Tibial nerve (tissue), 4 donors: ENCODE results near the gene CNTN5.

Experiments
- CTCF ChIP-seq, 5 experiments: fragments of 200-600 bp in 3 of 5; fragments of 450-650 bp in 2 of 5; sonication (generic) in 3 of 5; IDR thresholded peaks; one replicate each; pipeline ENCODE4 v1.5.1; 2016 to 2019; ENCODE audit warnings: antibody characterized with exemption in 5 of 5, mild to moderate bottlenecking in 3 of 5, moderate library complexity in 2 of 5
- EP300 ChIP-seq, 2 donors: sonication (generic); formaldehyde crosslinking; IDR thresholded peaks; one replicate each; pipeline ENCODE4 v1.6.1; 2017; ENCODE audit warnings: antibody characterized with exemption in 2 of 2, mild to moderate bottlenecking in 1 of 2
- POLR2A ChIP-seq, 2 donors: fragments of 450-650 bp; IDR thresholded peaks; one replicate each; pipeline ENCODE4 v1.6.1; 2017; ENCODE audit warnings: antibody characterized with exemption in 2 of 2, mild to moderate bottlenecking in 2 of 2, moderate library complexity in 2 of 2

- TF ChIP-seq CTCF (IDR thresholded peaks at IDR 0.05) (no peak), POLR2A (IDR thresholded peaks at IDR 0.05) (no peak), EP300 (IDR thresholded peaks at IDR 0.05) (no peak)
These were observed 312.9 kb downstream of the CNTN5 start for GRCh38 chr11:99333621-99334020.
